Measurements from ENCODE around the gene TMEM82. TPM values are rescaled to one million over a fixed set of nuclear protein-coding genes. Genes with fewer than 3 reads are reported as not detected.

TMEM82 gene
- total RNA-seq, 1 donor, result not detected

DNA sequence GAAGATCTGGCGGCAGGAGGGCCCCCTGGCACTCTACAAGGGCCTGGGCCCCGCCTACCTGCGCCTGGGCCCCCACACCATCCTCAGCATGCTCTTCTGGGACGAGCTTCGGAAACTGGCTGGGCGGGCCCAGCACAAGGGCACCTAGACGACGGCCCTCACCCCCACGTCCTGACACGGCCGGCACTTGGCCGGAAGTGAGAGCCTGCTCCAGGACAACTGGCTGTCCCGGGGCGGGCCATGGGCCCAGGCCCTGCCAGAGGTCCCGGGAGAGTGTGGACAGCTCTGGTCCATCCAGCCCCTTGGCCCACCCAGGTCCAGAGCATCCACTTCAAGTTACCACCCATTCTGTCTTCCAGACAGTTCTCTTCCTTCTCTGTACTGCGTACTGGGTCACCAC, 3.0 kb upstream of the TMEM82 start:
- DNase-seq (ENCODE audit: low read depth), result no peak
- no peak for TF ChIP-seq CTCF (IDR thresholded peaks at IDR 0.05; ENCODE audit: insufficient read depth, low read depth, low read length)
- H3K4me3 ChIP-seq (ENCODE audit: low read depth, low read length), result no peak overlapping the region

- peak; percentile 11 for TF ChIP-seq CTCF (IDR thresholded peaks at IDR 0.05; ENCODE audit: insufficient read depth, low read depth, low read length)
- H3K4me3 ChIP-seq (ENCODE audit: low read depth, low read length), result no peak overlapping the region
- no peak for DNase-seq (ENCODE audit: low read depth)
Observed at GRCh38 chr1:15739745-15740144, 2.6 kb upstream of the TMEM82 start.

DNA sequence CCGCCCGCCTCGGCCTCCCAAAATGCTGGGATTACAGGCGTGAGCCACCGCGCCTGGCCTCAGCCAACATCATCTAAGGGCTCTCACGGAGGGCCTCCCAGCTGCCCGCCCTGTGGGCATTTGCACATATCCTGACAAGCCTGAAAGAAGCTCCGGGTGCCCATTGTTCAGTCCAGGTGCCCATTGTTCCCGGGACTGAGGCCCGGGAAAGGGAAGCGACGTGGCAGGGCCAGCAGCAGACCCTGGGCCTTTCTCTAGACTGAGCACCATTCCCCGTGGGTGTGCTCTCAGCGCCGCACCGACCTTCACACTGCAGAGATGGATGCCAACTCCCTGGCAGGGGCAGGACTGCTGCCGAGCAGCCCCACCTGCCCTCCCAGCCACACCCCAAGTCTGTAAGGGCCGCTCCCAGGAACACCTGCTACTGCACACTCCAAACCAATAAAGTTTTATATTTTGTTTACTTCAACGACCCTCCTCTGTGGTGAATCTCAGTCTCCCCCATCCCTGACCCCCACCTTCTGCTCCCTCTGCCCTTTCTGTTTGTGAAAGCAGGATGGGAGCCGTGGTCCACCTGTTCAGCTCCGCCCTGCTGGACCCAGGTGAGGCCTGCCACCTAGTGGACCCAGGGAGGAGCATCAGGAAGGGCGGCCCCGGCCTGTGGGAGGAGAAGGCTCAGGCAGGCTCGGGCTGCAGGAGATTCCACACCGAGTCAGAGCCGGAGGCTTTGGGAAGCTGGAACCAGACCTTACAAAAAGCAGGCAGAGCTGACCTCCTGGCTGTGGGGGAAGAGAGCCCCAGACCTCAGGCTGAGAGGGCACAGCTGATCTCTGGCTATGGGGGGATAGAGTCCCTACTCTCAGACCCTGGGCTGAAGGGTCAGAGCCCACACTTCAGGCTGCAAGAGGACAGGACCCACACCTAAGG, 1.1 kb upstream of the TMEM82 start:
- DNase-seq (ENCODE audit: low read depth), result peak; percentile 68
- TF ChIP-seq CTCF (IDR thresholded peaks at IDR 0.05; ENCODE audit: insufficient read depth, low read depth, low read length), result peak; percentile 89
- no peak overlapping the region for H3K4me3 ChIP-seq (ENCODE audit: low read depth, low read length)

- no peak for DNase-seq (ENCODE audit: low read depth)
- no peak for TF ChIP-seq CTCF (IDR thresholded peaks at IDR 0.05; ENCODE audit: insufficient read depth, low read depth, low read length)
Observed at GRCh38 chr1:15744122-15744679, 1.9 kb downstream of the TMEM82 start.

GRCh38 chr1:15747378-15747777, 5.1 kb downstream of the TMEM82 start:
- DNase-seq (ENCODE audit: low read depth), result no peak
- H3K4me3 ChIP-seq (ENCODE audit: low read depth, low read length), result no peak overlapping the region
- no peak for TF ChIP-seq CTCF (IDR thresholded peaks at IDR 0.05; ENCODE audit: insufficient read depth, low read depth, low read length)

More at GRCh38 chr1:15744122-15744679, 1.9 kb downstream of the TMEM82 start:
- no peak overlapping the region for H3K4me3 ChIP-seq (ENCODE audit: low read depth, low read length)

GRCh38 chr1:15748264-15748663, 6.0 kb downstream of the TMEM82 start:
- no peak overlapping the region for H3K4me3 ChIP-seq (ENCODE audit: low read depth, low read length)
- TF ChIP-seq CTCF (IDR thresholded peaks at IDR 0.05; ENCODE audit: insufficient read depth, low read depth, low read length), result no peak
- no peak for DNase-seq (ENCODE audit: low read depth)
